Heart left ventricle (tissue), 13 donors: ENCODE results near the gene TMEM174.
A peak's percentile ranks its signal among the peaks of the same experiment; 100 is the strongest.

Experiments
- CTCF ChIP-seq, 12 donors: fragments of 200-600 bp; sonication (generic) in 4 of 12; IDR thresholded peaks; one replicate each; pipeline versions ENCODE4 v1.5.0 to v1.8.0; 2018 to 2022; ENCODE audit warnings: antibody characterized with exemption in 12 of 12, mild to moderate bottlenecking in 5 of 12
- POLR2A ChIP-seq, 2 donors: fragments of 450-650 bp; IDR thresholded peaks; one replicate each; pipeline ENCODE4 v1.6.1; 2017; ENCODE audit warnings: antibody characterized with exemption in 2 of 2, mild to moderate bottlenecking in 2 of 2, moderate library complexity in 2 of 2
- donor health status: ischemic (EF 13 %, LVEDD 7.1; RV severe dilation, severe dysfunction).
- donor health status: DM: no; HTN: yes; CAD: no.
- donor health status: DM: no; HTN: no; CAD: no.
- donor health status: ischemic (EF 25% LVEDD 6.9; RV normal size, moderate dysfunction).
- donor health status: ischemic (EF 25% LVEDD 5.7; RV mildly dilated, moderate dysfunction).
- donor health status: ischemic (EF 35%, LVEDD 5.7; RV mildly dilated, moderate dysfunction).
- donor health status: nonischemic (EF 11% LVEDD 7.7; RV severe dilation, severe dysfunction).
- donor health status: DM: yes; HTN: yes; CAD: no.
- donor health status: PGD.
- donor health status: ischemic (EF 29% LVEDD 5.4; RV normal size, mild dysfunction).
- donor health status: nonischemic (EF 23%, LVEDD 6.1; RV moderate dilation, normal function).

- TF ChIP-seq CTCF (IDR thresholded peaks at IDR 0.05) (peak in 7 of 12 donors; percentile 10 to 43 (median 32)), POLR2A (IDR thresholded peaks at IDR 0.05) (no peak)
These were observed 2.5 kb upstream of the TMEM174 start for GRCh38 chr5:73170522-73170921.
